A673 (cell line): Measurements from ENCODE around the gene SNX33. TPM values are rescaled to one million over a fixed set of nuclear protein-coding genes. Genes with fewer than 3 reads are reported as not detected.

Experiments
- BruUV-seq: library from RNA; stranded (reverse); fragments of 400-500 nt; replicated peaks from 2 replicates; lab custom pipeline; 2021; lab: Mats Ljungman, UMichigan
- CTCF ChIA-PET: fragments of 300-600 bp; sonication (Branson Sonifier 250); formaldehyde crosslinking; loops from one replicate; lab custom pipeline; 2022; ENCODE audit warnings: antibody characterized with exemption; lab: Charles Lee
- POLR2A ChIA-PET: fragments of 300-600 bp; sonication (Branson Sonifier 250); formaldehyde crosslinking; loops from one replicate; lab custom pipeline; 2022; ENCODE audit warnings: antibody characterized with exemption; ENCODE audit not compliant: low non-redundant PET; lab: Charles Lee
- DNase-seq: peaks from one replicate; pipeline ENCODE4 v3.0.0-alpha.2; 2015; ENCODE audit warnings: low spot score
- H3K27ac ChIP-seq: fragments of 200-600 bp; sonication (generic); 2 replicates; pipeline ENCODE4 v1.5.1; 2016; ENCODE audit warnings: mixed run types, low read depth, mild to moderate bottlenecking, mixed read lengths, antibody characterized with exemption, low read length; ENCODE audit not compliant: poor library complexity, severe bottlenecking
- H3K27me3 ChIP-seq: fragments of 200-600 bp; sonication (generic); replicated peaks from 2 replicates; pipeline ENCODE4 v1.6.1; 2017; ENCODE audit warnings: mixed run types, low read depth, mild to moderate bottlenecking, mixed read lengths, antibody characterized with exemption, low read length; ENCODE audit not compliant: insufficient read depth, poor library complexity
- H3K36me3 ChIP-seq: fragments of 200-600 bp; sonication (generic); 2 replicates; pipeline ENCODE4 v1.6.1; 2016; ENCODE audit warnings: mixed run types, mild to moderate bottlenecking, mixed read lengths, antibody characterized with exemption, low read length; ENCODE audit not compliant: insufficient read depth, poor library complexity, severe bottlenecking
- H3K4me1 ChIP-seq: fragments of 200-600 bp; sonication (generic); 2 replicates; pipeline ENCODE4 v1.6.1; 2017; ENCODE audit warnings: mixed run types, mild to moderate bottlenecking, mixed read lengths, antibody characterized with exemption, low read length; ENCODE audit not compliant: insufficient read depth, poor library complexity, severe bottlenecking
- H3K4me3 ChIP-seq: fragments of 200-600 bp; sonication (generic); 2 replicates; pipeline ENCODE4 v1.5.1; 2016; ENCODE audit warnings: low read depth, mixed run types, mild to moderate bottlenecking, mixed read lengths, low read length; ENCODE audit not compliant: poor library complexity, severe bottlenecking
- H3K9me3 ChIP-seq: fragments of 200-600 bp; sonication (generic); 2 replicates; pipeline ENCODE4 v1.6.1; 2016; ENCODE audit warnings: mixed run types, low read depth, mild to moderate bottlenecking, mixed read lengths, antibody characterized with exemption, low read length; ENCODE audit not compliant: poor library complexity, severe bottlenecking
- EZH2 ChIP-seq: fragments of 200-600 bp; sonication (generic); IDR thresholded peaks from 2 replicates; pipeline ENCODE4 v1.6.1; 2017; ENCODE audit warnings: borderline replicate concordance, low read depth, mild to moderate bottlenecking, mixed read lengths, antibody characterized with exemption, low read length; ENCODE audit not compliant: poor library complexity, severe bottlenecking
- intact Hi-C: fragments of 100-400 bp; cut with micrococcal nuclease; formaldehyde crosslinking; loops from one replicate; pipeline ENCODE4 v1.10.0; 2022; ENCODE audit not compliant: unreplicated experiment
- total RNA-seq: library from RNA; stranded (reverse); gene quantifications from 2 replicates; pipeline ENCODE4 v1.2.3, GENCODE V29; 2021
- TF ChIP-seq, protein P1 (sequence below): fragments of 300-800, 200-600 bp; sonication (generic); conservative IDR thresholded peaks from 2 replicates; pipeline ENCODE4 v1.5.1; 2017; ENCODE audit warnings: low read depth, mild to moderate bottlenecking, antibody characterized with exemption, low read length, moderate library complexity, mixed read lengths

SNX33 gene
- total RNA-seq, 1 experiment from 2014 or later: 3.4 TPM

DNA sequence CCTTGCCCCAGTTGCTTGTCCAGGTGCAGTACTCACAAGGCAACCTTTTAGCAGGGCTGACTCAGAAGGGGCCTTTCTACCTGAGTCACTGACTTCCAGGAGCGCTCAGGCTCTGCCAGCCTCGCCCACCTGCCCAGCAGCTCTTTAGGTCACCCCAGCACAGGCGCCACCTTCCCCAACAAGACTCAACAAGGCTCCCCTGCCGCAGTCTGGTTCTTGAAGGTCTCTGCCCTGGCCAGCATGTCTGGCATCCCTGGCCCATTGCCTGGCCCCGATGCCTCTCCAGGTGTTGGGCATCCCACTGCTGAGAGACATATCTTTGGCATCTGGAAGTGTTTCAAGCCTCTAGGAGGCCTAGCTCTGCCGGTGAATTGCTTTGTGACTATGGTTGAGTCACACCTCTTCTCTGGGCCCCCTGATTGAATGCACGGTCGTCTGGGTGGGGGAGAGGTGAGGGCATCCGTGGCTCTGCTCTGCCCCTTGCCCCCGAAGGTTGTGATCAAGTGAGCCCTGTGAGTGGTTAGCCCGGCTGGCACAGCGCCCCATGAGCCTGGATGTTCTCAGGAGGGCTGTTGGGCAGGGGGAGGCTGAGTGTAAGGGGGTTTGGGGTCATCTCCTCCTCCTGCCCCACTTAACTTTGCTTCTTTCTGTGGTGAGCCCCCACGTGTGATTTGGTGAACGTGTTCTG, 21.6 kb downstream of the SNX33 start:
- peaks cover 18% of the 10 kb centered on the region for H3K4me1 ChIP-seq
- H3K27me3 ChIP-seq: no peaks in the 10 kb centered on the region
- no peaks in the 10 kb centered on the region for H3K36me3 ChIP-seq
- no peak overlapping the region for H3K27ac ChIP-seq
- ChIA-PET POLR2A (no interaction called here), CTCF (interaction anchor here (0.6 kb wide), 1 partner anchor 465 kb away, joined by 4 read pairs; no protein-coding TSS in a partner anchor)
- no peak for TF ChIP-seq EZH2
- TF ChIP-seq, protein P1, sequence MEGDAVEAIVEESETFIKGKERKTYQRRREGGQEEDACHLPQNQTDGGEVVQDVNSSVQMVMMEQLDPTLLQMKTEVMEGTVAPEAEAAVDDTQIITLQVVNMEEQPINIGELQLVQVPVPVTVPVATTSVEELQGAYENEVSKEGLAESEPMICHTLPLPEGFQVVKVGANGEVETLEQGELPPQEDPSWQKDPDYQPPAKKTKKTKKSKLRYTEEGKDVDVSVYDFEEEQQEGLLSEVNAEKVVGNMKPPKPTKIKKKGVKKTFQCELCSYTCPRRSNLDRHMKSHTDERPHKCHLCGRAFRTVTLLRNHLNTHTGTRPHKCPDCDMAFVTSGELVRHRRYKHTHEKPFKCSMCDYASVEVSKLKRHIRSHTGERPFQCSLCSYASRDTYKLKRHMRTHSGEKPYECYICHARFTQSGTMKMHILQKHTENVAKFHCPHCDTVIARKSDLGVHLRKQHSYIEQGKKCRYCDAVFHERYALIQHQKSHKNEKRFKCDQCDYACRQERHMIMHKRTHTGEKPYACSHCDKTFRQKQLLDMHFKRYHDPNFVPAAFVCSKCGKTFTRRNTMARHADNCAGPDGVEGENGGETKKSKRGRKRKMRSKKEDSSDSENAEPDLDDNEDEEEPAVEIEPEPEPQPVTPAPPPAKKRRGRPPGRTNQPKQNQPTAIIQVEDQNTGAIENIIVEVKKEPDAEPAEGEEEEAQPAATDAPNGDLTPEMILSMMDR: no peak
- DNase-seq: no peak
- no TSS peak for BruUV-seq
- no peaks in the 10 kb centered on the region for H3K9me3 ChIP-seq
- intact Hi-C loops: loop anchor here (10.0 kb wide), 1 partner anchor 645 kb away; the partner anchor contains the start of gene PPCDC
- H3K4me3 ChIP-seq: no peak overlapping the region

DNA sequence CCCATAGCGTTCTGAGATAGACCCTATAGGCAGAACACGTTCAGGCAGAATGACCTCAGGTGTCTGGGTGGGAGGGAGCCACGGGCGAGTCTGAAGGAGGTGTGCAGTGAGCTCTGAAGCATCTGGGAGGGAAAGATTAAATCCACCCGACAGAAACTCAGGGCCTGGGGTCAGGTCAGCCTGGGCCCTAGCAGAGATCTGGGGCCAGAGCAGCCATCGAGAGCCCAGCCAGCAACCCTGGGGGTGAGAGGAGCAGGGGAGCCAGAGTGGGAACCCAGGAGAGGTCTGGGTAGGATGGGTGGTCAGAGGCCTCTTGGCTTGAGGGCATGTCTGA, 22.1 kb downstream of the SNX33 start:
- Histone ChIP-seq H3K27me3 (no peaks in the 10 kb centered on the region), H3K36me3 (no peaks in the 10 kb centered on the region), H3K27ac (no peak overlapping the region), H3K4me1 (peaks cover 18% of the 10 kb centered on the region), H3K4me3 (no peak overlapping the region), H3K9me3 (no peaks in the 10 kb centered on the region)
- intact Hi-C loops: loop anchor here (10.0 kb wide), 1 partner anchor 645 kb away; the partner anchor contains the start of gene PPCDC
- CTCF ChIA-PET: no interaction called here
- DNase-seq: no peak
- no TSS peak for BruUV-seq
- TF ChIP-seq, protein P1: no peak
- TF ChIP-seq EZH2: no peak
- POLR2A ChIA-PET: no interaction called here

DNA sequence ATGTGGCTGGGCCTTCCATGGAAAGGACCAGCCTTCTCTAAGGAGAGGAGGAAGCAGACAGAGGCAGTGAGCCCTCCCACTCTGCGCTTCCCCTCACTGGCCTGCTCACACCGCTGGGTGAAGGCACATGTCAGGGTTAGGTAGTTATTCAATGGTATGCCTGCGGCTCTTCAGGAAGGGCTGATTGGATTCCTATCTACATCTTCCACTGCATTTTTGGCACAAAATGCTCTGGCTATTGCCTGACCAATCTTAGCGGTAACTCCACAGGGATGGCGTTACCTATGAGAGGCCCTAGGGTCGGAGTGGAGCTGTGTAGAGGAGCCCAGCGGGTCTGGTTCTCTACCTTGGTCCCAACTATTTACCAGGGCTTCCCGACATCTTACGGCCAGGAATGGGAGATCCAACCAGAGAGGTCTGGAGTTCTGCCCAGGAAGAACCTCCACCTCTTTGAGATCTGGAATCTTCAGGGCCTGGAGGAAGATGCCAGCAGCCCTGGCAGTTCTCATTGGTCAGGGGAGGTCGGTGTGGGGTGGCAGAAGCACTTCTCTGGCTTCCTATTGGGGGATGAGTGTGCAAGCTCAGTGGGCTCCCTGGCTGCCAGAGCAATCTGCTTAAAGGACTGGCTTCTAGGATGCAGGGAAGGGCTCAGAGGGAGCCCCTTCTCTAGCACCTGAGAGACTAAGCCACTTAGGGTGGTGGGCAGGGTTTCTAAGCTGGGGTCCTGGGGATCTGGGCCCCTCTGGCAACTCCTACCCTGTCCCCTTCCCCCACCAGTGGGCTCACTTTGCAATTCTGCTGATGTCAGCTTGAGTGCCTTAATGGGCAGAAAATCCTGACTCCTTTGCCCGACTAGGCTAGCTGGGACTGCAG, 24.3 kb downstream of the SNX33 start:
- CTCF ChIA-PET: no interaction called here
- Histone ChIP-seq H3K9me3 (no peaks in the 10 kb centered on the region), H3K4me1 (peaks cover 10% of the 10 kb centered on the region), H3K36me3 (no peaks in the 10 kb centered on the region), H3K27me3 (no peaks in the 10 kb centered on the region), H3K27ac (no peak overlapping the region), H3K4me3 (no peak overlapping the region)
- POLR2A ChIA-PET: no interaction called here
- intact Hi-C loops: no loop called here
- no TSS peak for BruUV-seq
- TF ChIP-seq, protein P1: no peak
- no peak for TF ChIP-seq EZH2
- no peak for DNase-seq
